ENCODE results near the gene GKAP1.

The GKAP1 gene

GRCh38 chr9:83724436-83724835 lies 93.1 kb downstream of the GKAP1 start:
- Histone ChIP-seq H3K4me3 (replicated peaks; ENCODE audit: low read depth, low read length) (no peak overlapping the region), H3K36me3 (ENCODE audit: control insufficient read depth, insufficient read depth, low read length) (no peaks in the 10 kb centered on the region), H3K27me3 (replicated peaks; ENCODE audit: control insufficient read depth, insufficient read depth, low read length) (no peaks in the 10 kb centered on the region)
- no peak for DNase-seq (ENCODE audit: extremely low read depth, insufficient read length)
- TF ChIP-seq, protein P1, sequence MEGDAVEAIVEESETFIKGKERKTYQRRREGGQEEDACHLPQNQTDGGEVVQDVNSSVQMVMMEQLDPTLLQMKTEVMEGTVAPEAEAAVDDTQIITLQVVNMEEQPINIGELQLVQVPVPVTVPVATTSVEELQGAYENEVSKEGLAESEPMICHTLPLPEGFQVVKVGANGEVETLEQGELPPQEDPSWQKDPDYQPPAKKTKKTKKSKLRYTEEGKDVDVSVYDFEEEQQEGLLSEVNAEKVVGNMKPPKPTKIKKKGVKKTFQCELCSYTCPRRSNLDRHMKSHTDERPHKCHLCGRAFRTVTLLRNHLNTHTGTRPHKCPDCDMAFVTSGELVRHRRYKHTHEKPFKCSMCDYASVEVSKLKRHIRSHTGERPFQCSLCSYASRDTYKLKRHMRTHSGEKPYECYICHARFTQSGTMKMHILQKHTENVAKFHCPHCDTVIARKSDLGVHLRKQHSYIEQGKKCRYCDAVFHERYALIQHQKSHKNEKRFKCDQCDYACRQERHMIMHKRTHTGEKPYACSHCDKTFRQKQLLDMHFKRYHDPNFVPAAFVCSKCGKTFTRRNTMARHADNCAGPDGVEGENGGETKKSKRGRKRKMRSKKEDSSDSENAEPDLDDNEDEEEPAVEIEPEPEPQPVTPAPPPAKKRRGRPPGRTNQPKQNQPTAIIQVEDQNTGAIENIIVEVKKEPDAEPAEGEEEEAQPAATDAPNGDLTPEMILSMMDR (IDR thresholded peaks at IDR 0.05; ENCODE audit: insufficient read depth, low read length, poor library complexity, severe bottlenecking): no peak

DNA sequence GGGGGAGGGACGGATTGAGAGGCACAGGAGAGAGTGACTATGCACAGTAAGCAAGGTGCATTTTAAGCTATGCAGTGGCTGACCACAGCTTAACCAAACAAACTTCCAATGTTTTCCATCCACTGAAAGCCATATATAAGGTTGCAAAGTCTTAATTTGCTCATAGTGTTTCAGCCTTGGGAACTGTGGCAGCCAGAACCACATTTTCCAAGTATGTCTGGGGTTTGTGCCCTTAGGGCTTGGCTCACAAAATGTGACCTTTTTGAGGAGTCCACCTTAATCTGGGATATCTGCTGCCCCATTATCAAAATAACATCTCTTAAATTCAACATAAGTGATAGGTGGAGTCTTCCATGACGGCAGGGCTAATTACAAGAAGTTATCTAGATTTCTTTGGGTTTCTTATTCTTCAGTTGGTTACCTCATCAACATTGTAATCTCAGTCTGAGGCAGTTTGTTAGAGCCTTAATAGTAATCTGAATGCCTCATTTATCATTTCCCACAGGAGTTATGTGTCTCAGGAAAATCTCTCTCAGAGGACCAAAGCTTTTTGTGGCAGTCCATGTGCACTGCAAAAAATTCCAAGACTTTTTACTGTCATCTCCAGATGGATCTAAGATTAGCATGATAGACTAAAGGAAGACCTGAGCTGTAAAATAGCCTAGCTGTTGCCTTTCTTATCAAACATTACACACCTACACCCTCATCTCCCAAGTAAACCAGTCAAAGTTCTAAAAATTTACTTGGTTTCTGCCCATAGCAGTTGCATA lies 94.7 kb downstream of the GKAP1 start:
- TF ChIP-seq, protein P1 (IDR thresholded peaks at IDR 0.05; ENCODE audit: insufficient read depth, low read length, poor library complexity, severe bottlenecking): no peak
- Histone ChIP-seq H3K27me3 (replicated peaks; ENCODE audit: control insufficient read depth, insufficient read depth, low read length) (no peaks in the 10 kb centered on the region), H3K36me3 (ENCODE audit: control insufficient read depth, insufficient read depth, low read length) (no peaks in the 10 kb centered on the region), H3K4me3 (replicated peaks; ENCODE audit: low read depth, low read length) (no peak overlapping the region)
- no peak for DNase-seq (ENCODE audit: extremely low read depth, insufficient read length)

- no peak for DNase-seq (ENCODE audit: extremely low read depth, insufficient read length)
- H3K27me3 ChIP-seq (replicated peaks; ENCODE audit: control insufficient read depth, insufficient read depth, low read length): no peaks in the 10 kb centered on the region
- TF ChIP-seq, protein P1 (IDR thresholded peaks at IDR 0.05; ENCODE audit: insufficient read depth, low read length, poor library complexity, severe bottlenecking): no peak
Observed at GRCh38 chr9:83721509-83721908, 96.1 kb downstream of the GKAP1 start.

DNA sequence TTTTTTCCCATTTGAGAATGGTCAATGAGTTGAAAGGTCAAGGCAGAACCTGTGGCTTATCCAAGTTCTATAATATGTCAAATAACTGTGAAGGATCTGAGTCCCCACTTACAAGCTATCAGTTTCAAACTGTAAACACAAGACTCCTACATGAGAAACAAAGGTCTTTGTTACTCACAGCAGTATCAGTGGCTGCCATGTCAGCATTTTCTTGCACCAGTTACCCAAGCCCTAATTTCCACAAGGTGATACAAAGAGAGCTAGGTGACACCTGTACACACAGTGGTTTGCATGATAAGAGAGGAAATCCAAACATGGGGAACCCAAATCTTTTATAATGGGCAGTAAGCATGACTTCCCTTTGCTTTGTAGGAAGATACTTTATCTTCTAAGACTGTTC lies 101.8 kb downstream of the GKAP1 start:
- no peak overlapping the region for H3K4me3 ChIP-seq (replicated peaks; ENCODE audit: low read depth, low read length)

More at GRCh38 chr9:83721509-83721908, 96.1 kb downstream of the GKAP1 start:
- no peaks in the 10 kb centered on the region for H3K36me3 ChIP-seq (ENCODE audit: control insufficient read depth, insufficient read depth, low read length)
- no peak overlapping the region for H3K4me3 ChIP-seq (replicated peaks; ENCODE audit: low read depth, low read length)

DNA sequence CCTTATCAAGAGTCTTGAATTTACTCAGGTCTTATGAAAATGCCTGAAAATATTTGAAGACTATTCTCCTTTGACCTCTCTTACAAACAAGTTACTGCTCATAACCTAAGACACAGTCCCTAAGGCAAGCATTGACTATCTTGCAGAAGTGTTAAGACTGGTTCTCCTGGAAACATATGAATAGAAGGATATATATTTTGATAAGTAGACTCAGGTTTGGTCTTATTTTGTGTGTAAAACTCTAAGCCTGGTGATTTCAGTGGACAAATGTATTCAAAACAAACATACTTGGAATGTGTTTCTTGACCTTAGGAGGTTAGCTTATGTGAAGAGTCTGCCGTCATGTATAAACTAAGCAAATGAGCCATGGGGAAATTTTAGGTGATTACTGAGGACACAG lies 102.3 kb downstream of the GKAP1 start:
- no peaks in the 10 kb centered on the region for H3K27me3 ChIP-seq (replicated peaks; ENCODE audit: control insufficient read depth, insufficient read depth, low read length)
- no peak overlapping the region for H3K4me3 ChIP-seq (replicated peaks; ENCODE audit: low read depth, low read length)
- TF ChIP-seq, protein P1 (IDR thresholded peaks at IDR 0.05; ENCODE audit: insufficient read depth, low read length, poor library complexity, severe bottlenecking): no peak
- no peak for DNase-seq (ENCODE audit: extremely low read depth, insufficient read length)
- H3K36me3 ChIP-seq (ENCODE audit: control insufficient read depth, insufficient read depth, low read length): no peaks in the 10 kb centered on the region

More for the DNA sequence above, 101.8 kb downstream of the GKAP1 start:
- no peaks in the 10 kb centered on the region for H3K27me3 ChIP-seq (replicated peaks; ENCODE audit: control insufficient read depth, insufficient read depth, low read length)
- H3K36me3 ChIP-seq (ENCODE audit: control insufficient read depth, insufficient read depth, low read length): no peaks in the 10 kb centered on the region
- TF ChIP-seq, protein P1 (IDR thresholded peaks at IDR 0.05; ENCODE audit: insufficient read depth, low read length, poor library complexity, severe bottlenecking): no peak
- DNase-seq (ENCODE audit: extremely low read depth, insufficient read length): no peak
